Left kidney (tissue), 2 donors: ENCODE measurements around the gene PELI2. TPM values are rescaled to one million over a fixed set of nuclear protein-coding genes. Genes with fewer than 3 reads are reported as not detected.

Source experiments
- DNase-seq: peaks from one replicate; pipeline ENCODE4 v3.0.0-alpha.2; 2013
- polyA plus RNA-seq: library from polyadenylated mRNA; unstranded; fragments of 120-200 nt; gene quantifications from one replicate; pipeline ENCODE4 v1.2.1, GENCODE V29; 2013; ENCODE audit not compliant: insufficient read length

The PELI2 gene
- polyA plus RNA-seq, 1 donor: 28.3 TPM

DNA sequence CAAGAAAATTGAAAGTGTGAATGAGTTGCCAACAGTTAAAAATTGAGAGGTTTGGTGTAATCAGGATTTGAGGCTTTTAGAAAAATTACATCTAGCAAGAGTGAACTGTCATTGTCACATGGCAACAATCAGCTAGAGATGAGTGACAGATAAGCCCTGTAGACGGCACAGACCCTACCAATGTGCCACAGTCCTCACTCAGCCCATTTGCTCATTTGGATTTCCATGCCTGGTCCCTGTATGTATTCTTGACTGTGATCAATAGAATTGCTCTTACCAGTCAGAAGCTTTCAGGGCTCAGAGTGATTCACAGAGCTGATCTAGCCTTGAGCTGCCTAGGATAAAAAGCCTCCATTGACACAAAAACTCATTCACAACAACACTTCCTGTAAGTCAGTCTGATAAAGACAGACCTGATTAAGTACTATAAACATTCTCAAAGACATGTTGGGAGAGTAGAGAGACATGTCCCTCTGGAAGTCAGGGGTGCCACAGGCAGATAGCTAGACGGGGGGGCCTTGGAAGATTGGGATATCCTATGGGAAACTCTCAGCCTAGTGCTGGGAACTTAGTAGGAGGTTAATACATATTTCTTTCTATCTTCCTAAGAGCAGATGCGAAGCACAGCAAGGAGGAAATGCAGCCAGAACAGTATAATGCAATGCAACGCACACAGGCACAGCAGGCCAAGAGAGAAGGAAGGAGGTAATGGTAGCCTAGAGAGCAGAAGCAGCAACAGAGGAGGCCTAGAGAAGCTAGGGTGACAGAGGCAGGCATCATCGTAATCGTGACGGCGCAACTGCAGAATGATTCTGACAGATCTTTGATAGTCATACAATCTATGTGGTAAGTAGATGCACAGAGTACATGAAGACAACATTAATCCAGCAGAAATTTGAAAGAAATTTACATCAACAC lies 2.0 kb upstream of the PELI2 start:
- DNase-seq: no peak

DNA sequence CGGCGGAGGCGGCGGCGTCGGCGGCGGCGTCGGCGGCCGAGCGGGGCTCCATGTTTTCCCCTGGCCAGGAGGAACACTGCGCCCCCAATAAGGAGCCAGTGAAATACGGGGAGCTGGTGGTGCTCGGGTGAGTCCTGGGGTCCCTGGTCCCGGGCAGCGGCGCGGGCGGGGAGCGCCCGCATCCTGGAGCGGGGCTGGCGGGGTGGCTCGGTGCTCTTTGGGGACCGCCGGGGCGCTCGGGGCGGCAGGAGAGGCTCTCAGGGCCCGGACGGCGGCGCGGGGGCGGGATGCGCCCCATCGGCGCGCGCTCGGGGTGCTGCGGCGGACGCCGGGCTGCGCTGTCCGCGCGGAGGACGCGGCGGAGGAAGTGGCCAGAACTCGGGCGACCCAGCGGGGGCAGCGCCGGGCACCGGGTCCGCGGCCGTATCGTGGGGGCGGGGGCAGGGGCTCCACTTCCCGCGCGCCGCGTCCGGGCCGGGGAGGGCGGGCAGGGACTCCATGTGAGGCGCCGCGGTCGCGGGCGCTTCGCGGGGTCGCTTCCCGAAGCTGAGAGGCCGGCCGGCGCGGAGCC lies 485 bp downstream of the PELI2 start:
- DNase-seq: no peak

DNA sequence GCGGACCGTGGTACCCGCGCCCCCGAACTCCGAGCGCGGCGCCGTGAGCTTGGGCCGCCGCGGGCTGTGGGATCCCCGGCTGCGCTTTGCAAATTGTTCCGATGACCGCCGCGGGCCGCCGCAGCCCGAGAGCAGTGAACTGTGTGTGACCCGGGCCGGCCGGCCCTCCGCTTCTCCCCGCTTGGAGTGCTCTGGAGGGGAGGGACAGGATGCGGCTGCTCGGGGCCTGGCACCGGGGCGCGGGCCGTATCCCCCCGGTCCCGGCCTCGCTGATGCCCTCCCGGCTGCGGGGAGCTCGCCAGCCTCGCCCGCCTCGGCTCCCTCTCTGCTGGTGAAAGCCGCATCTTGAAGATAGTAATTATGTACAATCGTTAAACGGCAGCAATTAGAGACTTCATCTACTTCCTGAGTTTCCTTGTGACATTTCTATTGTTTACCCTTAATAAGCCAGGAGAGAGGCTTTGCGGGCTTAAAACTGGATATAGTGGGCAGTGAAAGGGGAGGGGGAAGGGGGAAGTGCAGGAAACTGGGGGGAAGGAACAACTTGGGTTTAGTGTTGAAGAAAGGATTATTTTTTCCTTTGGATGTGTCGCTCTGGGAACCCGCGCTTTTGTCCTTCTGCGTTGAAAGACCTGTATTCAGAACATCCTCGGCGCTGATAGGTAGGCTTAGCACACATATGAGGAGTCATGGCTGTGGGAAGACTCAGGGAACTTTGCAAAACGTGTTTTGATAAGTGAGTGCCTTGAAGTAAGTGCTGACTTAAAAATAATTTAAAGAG lies 1.2 kb downstream of the PELI2 start:
- DNase-seq: peak; percentile 44

DNA sequence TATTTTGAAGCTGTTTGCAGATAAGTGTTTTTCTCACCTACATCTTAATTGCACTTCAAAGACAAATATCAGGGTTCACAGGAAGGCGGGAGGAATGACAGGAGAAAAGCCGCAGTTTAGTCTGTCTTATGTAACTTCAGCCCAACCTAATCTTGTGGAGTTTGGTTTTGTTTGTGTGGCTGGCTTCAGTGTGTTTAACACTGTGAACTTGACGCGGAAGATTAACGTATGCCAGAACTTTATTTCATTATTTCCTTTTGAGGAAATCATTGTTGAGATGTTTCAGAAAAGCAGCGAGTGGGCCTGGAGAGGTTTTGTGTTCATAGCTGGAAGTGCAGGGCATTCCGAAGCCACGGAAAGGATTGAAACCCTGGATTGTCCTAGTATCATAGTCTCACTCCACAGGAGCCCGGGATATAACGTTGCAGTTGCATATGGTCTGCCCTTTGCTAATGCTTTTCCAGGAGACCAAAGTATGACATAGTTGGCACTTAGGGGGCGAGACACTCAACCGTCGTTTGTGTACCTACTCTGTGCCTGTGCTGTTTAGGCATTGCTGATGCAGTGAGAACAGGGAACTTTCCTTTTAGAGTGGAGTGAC lies 2.0 kb downstream of the PELI2 start:
- no peak for DNase-seq

DNA sequence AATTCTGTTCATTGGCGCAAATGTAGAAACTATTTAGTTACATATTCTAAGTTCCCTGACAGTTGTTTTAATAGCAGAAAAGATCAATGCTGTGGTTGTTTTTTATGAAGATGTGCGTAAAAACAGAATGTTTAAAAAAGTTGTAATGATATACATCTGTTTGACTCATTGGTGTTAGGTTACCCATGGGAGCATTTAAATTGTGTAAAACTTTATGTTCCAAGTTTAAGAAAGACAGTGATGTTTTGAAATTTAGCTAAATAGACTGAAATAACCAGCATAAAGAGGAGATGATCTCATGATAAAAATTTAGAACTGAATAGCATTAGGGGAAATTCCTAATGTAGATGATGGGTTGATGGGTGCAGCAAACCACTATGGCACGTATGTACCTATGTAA lies 3.6 kb downstream of the PELI2 start:
- no peak for DNase-seq

DNA sequence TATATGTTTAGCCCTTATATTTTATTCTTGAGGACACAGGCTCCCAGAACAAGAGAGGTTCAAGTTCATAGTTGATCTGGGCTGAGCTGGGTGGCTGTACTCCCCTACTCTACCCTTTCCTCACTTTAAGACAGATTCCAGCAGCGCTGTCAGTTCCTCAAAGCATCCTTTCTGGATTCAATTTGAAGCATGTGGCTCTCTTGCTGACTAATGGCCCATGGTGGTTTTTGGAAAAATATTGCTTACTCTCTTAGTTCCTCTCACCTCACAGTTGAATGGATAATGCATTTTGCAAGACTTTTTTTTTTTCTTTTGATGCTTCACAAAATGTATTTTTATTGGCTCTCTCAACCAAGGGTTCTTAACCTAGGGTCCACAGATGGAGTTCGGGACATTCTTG lies 4.1 kb downstream of the PELI2 start:
- no peak for DNase-seq

DNA sequence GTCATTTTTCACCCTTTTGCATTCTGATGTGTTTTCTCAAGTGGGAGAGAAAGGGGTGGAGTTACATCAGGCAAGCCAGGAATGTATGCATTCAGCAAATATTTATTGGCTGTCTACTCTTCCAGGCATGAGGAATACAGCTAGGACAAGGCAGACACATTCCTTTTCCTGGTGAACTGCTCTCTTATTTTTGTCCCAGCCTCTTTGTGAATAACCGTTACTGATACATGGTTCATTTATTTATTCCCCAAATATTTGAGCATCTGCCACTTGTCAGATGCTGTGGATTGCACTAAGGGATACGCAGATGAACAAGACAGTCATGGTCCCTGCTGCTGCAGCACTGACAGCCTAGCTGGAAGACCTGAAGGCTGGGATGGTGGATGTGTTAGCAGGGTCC lies 6.1 kb downstream of the PELI2 start:
- DNase-seq: no peak

DNA sequence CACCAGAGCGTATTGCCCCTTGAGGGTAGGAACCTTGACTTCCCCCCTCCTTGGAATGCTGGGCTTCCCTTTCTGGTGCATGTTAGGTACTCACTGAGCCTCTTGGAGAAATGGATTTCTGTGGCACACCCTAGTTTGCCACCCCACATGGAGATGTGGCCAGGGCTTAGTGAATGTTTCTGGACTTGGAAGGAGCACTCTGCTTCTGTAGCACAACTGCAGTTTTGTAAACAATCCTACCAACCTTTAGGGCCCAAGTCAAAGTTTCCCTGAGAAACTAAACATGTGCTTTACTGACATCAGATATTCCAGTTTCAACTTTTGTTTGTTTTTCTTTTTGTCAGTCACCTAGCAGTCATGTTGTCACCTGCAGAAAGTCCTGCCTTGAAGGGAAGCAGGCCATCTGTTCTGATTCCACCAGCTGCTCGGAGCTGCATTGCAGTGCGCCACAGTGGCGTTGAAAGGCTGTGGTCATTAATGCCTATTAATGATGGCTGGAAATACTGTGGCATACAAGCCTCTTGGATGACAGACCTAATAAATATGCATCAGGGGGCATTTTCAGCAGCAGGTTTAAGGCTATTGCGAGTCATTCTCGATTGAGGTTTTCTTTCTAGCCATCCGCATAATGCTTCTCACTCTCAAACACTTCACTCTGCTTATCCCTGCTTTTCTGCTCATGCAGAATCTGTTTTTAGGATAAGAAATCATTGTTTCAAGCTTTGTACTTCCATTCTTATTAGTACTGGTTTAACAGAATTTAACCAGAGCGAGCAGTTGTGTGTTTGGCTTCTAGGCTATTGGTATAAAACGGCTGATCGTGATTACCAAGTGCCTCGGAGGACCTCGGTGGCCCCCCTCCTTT lies 7.8 kb downstream of the PELI2 start:
- no peak for DNase-seq

DNA sequence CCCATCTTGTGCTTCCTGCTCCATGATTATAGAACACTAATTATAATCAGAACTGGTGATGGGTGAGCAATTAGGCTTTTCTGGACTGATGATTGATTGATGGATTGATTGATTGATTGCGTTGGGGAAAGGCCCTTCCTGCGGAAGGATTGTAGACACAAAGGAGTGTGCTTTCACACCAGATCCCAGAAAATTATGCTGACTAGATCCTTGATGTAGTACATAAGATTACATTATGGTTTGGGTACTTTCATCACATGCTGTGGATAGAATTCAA lies 8.4 kb downstream of the PELI2 start:
- no peak for DNase-seq

DNA sequence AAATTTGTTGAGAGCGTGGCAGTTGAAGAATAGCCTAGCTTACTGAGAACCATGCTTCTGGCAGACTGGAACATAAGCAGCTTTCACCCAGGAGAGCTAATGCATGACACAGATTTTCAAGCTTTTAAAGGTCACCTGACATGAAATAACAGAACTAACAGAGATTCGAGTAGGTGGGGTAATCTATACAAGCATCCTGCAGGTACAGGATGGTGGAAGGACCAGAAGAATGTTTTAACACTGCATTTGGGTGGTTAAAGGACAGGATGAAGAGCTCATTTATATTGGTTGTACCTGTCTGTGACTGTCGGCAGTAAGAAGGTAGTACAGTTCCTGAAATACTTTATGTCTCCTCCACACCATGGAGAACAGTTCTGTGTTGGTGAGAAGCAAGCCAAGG lies 8.9 kb downstream of the PELI2 start:
- DNase-seq: no peak

DNA sequence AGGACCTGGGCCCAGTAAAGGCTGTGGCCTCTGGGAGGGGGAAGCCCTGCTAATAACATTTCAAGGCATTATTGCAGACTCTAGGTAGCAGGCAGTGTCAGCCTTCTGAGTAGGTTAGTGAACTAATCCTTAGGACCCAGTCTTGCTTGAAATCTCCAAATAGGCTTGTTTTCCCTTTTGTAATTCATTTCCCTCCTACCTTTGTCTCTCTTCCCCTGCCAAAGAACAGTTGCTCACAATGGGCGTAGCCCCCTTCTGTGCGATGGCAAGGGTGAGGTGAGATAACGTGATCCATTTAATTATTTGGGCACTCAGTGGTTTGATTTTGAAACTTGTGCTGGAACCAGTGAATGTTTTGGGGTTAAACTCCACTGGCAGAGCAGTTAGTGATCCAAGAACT lies 10.9 kb downstream of the PELI2 start:
- DNase-seq: no peak

DNA sequence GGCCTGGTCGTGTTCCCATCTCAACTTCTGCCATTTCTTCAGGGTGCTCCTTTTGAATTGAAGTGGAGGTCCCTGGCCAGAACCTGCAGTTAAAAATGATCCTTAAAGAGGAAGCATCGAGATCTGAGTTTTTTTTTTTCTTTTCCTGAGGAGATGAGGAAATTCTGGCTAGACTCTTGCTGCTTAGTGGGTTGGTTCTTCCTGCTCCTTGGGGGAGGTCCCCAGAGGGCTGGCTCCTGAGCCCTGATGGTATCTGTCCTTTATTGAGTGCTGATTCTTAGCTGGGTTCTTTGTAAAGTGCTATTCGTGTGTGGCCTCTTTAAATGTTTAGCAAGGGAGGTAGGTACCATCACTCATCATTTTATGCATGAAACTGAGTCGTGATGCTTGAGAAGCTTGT lies 11.7 kb downstream of the PELI2 start:
- no peak for DNase-seq

DNA sequence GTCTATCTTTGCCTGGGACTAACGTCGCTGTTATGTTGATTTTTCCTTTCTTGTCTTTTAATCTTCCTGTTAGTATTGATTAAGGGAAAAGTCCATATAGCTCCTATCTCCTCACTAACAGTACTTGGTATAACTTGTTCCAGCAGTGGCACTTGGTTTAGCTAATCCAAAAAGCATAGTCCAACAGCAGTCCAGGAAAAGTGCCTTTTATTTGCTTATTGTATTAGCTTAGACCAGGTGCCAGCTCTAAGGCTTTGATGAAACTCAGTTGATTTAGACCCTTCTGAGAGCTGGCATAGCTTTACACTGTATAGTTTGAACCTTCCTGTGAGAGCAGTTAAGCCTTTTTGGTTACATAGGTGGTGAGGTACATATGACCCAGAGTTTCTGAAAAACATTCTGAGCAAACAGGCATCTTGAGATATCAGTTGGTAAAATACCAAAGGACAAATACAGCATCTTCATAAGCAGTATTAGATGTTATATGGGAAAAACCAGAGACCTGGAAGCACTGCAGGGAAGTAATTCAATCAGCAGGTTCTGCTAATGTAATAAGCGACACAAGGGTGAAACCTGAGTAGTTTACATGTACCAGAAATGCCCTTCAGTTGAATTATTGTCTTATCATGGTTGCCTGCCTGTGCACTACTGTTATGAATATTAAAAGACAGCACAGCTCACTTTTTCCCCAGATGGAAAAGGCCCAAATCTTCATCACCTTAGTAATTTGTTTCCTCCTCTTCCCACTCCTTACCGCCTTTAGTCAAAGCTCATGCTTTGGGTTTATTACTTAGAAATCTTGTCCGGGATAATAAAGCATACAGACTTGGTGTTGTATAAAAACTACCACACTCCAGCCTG lies 13.0 kb downstream of the PELI2 start:
- no peak for DNase-seq

DNA sequence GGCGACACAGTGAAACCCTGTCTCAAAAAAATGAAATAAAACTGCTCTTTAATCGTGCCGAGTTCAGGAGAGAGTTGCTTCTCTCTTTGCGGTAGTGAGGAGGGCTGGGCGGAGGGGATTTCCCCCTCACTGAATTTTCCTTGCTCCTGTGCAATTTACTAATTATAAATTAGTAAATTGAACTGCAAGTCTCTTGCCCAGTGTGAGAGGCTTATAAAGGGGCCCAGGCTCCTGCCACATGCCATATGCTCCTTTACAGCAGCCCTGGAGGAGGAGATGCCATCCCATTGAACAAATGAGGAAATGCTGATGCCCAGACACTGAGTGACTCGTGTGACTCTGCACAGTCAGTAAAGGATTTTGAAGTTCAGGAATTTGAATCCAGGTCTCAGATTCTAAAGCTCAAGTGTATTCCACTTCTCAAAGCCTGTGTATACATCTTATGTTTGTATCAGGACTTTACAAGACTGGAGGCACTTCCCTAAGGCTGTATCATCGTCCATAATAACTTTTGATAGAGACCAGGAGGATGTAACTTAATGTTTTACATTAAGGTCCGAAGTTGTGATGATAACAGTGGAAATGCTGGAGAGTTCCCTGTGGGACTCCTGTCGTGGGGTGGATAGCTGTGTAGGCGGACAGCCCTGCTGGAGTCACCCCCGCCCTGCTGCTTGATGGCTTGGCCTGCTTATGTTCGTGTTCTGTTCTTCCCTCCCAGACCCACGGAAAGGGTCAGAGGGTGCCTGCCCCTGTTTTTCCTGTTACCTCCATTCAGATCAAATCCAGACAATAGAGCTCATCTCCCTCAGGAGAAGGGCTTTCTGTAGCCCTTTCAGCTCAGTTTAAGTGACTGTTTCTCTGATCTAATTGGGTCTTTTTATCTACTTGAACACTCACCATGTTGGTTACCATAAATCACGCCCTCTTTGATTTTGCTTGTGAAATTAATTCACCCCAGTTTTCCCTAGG lies 13.9 kb downstream of the PELI2 start:
- DNase-seq: no peak

DNA sequence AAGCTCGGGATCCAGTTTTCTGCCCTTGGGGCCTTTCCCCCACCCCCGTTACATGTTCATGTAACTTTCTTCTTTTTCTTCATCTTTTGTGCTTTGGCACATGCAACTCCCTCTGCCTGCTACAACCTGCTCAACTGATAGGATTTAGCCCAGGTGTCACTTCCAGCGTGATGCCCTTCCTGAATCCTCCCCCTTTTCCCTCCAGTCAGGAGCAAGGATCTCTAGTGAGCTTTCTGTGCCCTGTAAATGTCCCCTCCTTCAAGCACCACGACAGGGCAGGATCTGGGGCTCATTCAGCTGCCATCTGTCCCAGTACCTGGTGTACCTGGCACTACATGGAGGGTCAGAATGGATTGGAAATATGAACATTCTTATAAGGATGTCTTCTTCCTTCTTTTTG lies 15.3 kb downstream of the PELI2 start:
- no peak for DNase-seq

DNA sequence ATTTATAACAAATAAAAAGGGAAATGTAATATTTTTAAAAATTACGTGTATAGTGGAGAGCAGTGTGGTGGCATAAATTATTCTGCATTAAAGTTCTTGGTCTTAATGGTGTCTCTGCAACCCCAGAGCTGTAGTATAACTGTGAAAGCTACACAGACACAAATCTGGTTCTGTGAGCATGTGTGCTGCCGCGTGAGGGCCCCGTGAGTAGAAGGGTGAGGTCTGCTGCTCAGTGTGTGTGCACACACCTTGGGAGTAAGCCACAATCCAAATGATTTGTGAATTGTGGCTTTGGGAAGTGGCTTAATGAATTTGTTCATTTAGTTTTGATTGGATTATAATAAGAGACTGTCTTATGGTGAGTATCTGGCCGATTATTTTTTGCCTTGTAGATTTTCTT lies 16.8 kb downstream of the PELI2 start:
- no peak for DNase-seq

DNA sequence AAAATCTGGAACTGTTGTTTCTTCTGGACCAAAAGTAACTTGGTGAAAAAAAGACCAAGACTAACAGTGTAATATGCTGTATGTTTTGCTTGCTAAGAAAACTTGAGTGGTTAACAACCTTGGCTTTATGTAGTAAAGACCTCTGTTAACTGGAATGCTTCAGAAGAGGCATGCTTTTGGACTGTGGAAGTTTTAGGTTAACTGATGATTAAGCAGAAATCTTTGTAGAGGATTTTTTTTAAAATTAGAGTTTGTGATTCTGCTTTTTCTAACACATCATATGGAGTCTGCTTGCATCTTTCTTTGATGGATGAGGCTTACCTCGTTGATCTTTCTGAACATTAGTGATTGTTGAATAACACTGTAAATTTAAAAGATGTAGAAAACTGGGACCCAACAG lies 17.5 kb downstream of the PELI2 start:
- DNase-seq: no peak

DNA sequence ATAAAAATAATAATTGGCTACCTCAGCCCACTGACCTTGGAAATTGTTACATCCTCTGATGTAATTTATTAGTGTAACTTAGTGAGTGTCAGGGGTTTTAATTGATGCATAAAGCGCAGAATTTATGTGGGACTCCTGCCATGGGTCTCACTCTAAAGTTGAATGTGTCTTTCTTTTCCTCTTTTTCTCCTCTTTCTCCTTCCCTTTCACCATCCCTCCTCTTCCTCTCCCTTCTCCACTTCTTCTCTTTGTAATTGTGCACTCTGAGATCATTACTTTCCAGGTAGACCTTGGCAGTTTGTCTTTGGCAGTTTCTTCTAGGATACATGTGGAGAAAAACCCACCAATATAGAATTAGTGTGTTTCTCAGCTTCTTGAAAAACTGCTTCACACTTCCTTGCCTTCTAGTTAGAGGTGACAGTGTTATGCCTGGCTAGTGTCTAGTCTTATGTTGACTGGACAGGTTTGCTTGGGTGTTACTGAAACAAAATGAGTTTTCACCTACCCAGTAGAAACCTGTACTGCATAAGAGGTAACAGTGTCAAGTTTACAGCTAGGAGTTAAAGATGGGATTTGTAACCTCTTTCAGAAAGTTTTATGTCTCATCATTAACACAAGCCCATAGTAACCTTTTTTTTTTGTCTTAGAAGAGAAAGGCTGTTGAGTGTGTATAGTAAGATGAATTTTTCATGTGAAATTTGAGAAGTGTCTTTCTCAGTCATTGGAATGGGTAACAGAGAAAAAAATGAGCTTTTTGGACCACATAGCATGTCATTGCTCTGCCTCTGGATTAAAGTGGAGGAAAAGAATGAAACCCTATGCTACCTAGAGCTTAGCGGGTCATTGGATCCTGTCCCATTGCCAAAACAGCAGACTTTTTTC lies 18.6 kb downstream of the PELI2 start:
- peak; percentile 27 for DNase-seq

DNA sequence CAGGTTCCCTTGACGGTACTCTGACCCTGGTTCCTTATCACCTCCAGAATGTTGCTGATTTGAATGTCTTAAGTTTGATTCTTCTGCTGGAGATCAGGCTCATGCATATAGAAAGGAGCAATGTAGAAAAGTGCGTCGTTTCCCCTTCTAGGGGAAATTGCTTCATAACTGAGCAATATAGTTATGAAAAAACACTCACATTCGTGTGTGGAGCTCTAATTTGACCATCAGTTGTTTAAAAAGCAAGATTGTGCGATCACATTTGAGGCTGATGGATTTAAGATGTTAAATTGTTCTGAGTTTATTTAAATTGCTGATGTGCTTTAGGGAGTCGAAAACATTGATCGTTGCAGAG lies 19.2 kb downstream of the PELI2 start:
- no peak for DNase-seq
